Measurements from ENCODE around the gene CTBP2. TPM values are rescaled to one million over a fixed set of nuclear protein-coding genes. Genes with fewer than 3 reads are reported as not detected.

CTBP2 gene
- total RNA-seq, 4 donors from 2014 or later, result 74.8 to 103 (median 79.2) TPM

GRCh38 chr10:125020871-125021270 is 139.5 kb downstream of the CTBP2 start:
- no peak overlapping the region for H3K4me3 ChIP-seq
- ATAC-seq, result no peak
- H3K27me3 ChIP-seq, result no peaks in the 10 kb centered on the region
- TF ChIP-seq POLR2AphosphoS5 (IDR thresholded peaks at IDR 0.05), result no peak
- WGBS, 2 donors (ENCODE audit: low coverage in 1 of 2), result 94% methylated on average over 7 of the region's 9 CpGs; no CpG with 5 or more reads in 1 of the 2 donors
- H3K36me3 ChIP-seq, result peaks cover 0 to 12% of the 10 kb centered on the region in 2 donors
- H3K27ac ChIP-seq, result no peak overlapping the region
- no peaks in the 10 kb centered on the region for H3K9me3 ChIP-seq
- H3K4me1 ChIP-seq, result peaks cover 0 to 93% (median 31%) of the 10 kb centered on the region in 3 donors

GRCh38 chr10:125020386-125020785 is 140.0 kb downstream of the CTBP2 start:
- Histone ChIP-seq H3K9me3 (no peaks in the 10 kb centered on the region), H3K4me3 (no peak overlapping the region), H3K4me1 (peaks cover 0 to 93% (median 35%) of the 10 kb centered on the region in 3 donors), H3K27ac (no peak overlapping the region), H3K36me3 (peaks cover 0 to 10% of the 10 kb centered on the region in 2 donors), H3K27me3 (no peaks in the 10 kb centered on the region)
- ATAC-seq, result no peak
- no peak for TF ChIP-seq POLR2A (IDR thresholded peaks at IDR 0.05)
- no peak for TF ChIP-seq CTCF (IDR thresholded peaks at IDR 0.05)
- no peak for TF ChIP-seq POLR2AphosphoS5 (IDR thresholded peaks at IDR 0.05)
- no peak for TF ChIP-seq EP300 (IDR thresholded peaks at IDR 0.05)
- WGBS, 2 donors (ENCODE audit: low coverage in 1 of 2), result 95 to 99% methylated on average over 4 to 12 of the region's 17 CpGs

- H3K27ac ChIP-seq, result peak overlapping the region in 1 of 4 donors; percentile 30
- 100% methylated on average over 2 of the region's 9 CpGs; no CpG with 5 or more reads in 1 of the 2 donors for WGBS, 2 donors (ENCODE audit: low coverage in 1 of 2)
These were observed 141.7 kb downstream of the CTBP2 start for GRCh38 chr10:125018576-125019143.

GRCh38 chr10:125017547-125018298 is 142.6 kb downstream of the CTBP2 start:
- no peak overlapping the region for H3K4me3 ChIP-seq
- ATAC-seq, result no peak
- TF ChIP-seq CTCF (IDR thresholded peaks at IDR 0.05) (no peak), POLR2A (IDR thresholded peaks at IDR 0.05) (no peak), EP300 (IDR thresholded peaks at IDR 0.05) (no peak), POLR2AphosphoS5 (IDR thresholded peaks at IDR 0.05) (no peak)
- peaks cover 0 to 89% (median 40%) of the 10 kb centered on the region in 3 donors for H3K4me1 ChIP-seq
- peak overlapping the region in 3 of 4 donors; percentile 55 to 78 (median 71) for H3K27ac ChIP-seq
- no peaks in the 10 kb centered on the region for H3K9me3 ChIP-seq
- 86% methylated on average over 4 of the region's 12 CpGs; no CpG with 5 or more reads in 1 of the 2 donors for WGBS, 2 donors (ENCODE audit: low coverage in 1 of 2)
- peaks cover 0 to 11% of the 10 kb centered on the region in 2 donors for H3K36me3 ChIP-seq
- H3K27me3 ChIP-seq, result no peaks in the 10 kb centered on the region

More at GRCh38 chr10:125018576-125019143, 141.7 kb downstream of the CTBP2 start:
- Histone ChIP-seq H3K9me3 (no peaks in the 10 kb centered on the region), H3K4me3 (no peak overlapping the region), H3K36me3 (peaks cover 0 to 10% of the 10 kb centered on the region in 2 donors), H3K4me1 (peaks cover 0 to 93% (median 40%) of the 10 kb centered on the region in 3 donors), H3K27me3 (no peaks in the 10 kb centered on the region)
- TF ChIP-seq POLR2AphosphoS5 (IDR thresholded peaks at IDR 0.05), result no peak
- no peak for TF ChIP-seq EP300 (IDR thresholded peaks at IDR 0.05)
- TF ChIP-seq CTCF (IDR thresholded peaks at IDR 0.05), result no peak
- TF ChIP-seq POLR2A (IDR thresholded peaks at IDR 0.05), result no peak
- ATAC-seq, result no peak

- Histone ChIP-seq H3K4me3 (peak overlapping the region in 1 of 2 donors; percentile 6), H3K36me3 (peaks cover 0 to 18% of the 10 kb centered on the region in 2 donors), H3K27me3 (no peaks in the 10 kb centered on the region), H3K4me1 (peaks cover 0 to 89% (median 40%) of the 10 kb centered on the region in 3 donors), H3K9me3 (no peaks in the 10 kb centered on the region), H3K27ac (peak overlapping the region in 3 of 4 donors; percentile 55 to 78 (median 71))
- peak; percentile 7 for TF ChIP-seq POLR2AphosphoS5 (IDR thresholded peaks at IDR 0.05)
- TF ChIP-seq CTCF (IDR thresholded peaks at IDR 0.05), result no peak
- peak; percentile 53 for ATAC-seq
- WGBS, 2 donors (ENCODE audit: low coverage in 1 of 2), result 36 to 77% methylated on average over 5 to 9 of the region's 14 CpGs
These were observed 143.7 kb downstream of the CTBP2 start for GRCh38 chr10:125016611-125017202.

Measured in gastroesophageal sphincter (tissue), 4 donors.